HG03565 (cell line): Measurements from ENCODE around the gene ZPR1.
"Not testable (repeated sequence)": the region's sequence is repeated elsewhere in the genome, so short reads cannot be mapped to it uniquely, and the experiment has no call there.

Source experiments
- ATAC-seq: cut with Tn5 transposase; IDR thresholded peaks from one replicate; pipeline ENCODE4 v1.9.1; 2021; ENCODE audit warnings: mild to moderate bottlenecking, moderate library complexity; ENCODE audit not compliant: unreplicated experiment

ZPR1 gene

GRCh38 chr11:116762132-116762531 lies 25.7 kb downstream of the ZPR1 start:
- ATAC-seq = no peak

- ATAC-seq = not testable (repeated sequence)
Observed at GRCh38 chr11:116756044-116756443, 31.8 kb downstream of the ZPR1 start.

DNA sequence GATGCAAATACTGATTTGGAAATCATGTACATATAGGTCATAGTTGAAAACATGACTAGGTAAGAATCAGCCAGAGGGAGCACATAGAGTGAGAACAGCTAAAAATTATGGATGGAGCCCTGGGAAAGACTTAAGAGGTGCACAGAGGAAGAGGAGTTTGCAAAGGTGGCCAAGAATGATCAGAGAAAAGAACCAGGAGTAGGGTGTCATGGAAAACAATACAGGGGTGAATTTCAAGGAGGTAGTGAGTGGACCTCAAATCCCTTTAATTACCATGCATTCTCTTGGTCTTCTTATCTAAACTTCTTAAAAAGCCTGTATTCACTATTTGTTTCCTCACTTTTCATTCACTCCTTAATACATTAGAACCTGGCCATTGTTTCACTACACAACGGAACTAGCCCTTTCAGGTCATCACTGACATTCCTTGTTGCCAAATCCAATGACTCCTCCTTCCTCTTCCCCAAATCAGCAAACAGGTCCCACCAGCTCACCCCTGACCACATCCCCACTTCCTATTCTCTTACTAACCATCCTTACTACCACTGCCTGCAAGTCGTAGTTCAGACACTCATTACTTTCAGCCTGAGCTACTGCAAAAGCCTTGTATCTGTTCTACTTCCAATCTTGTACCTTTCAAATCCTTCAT lies 37.6 kb downstream of the ZPR1 start:
- ATAC-seq = no peak

GRCh38 chr11:116742104-116742503 lies 45.7 kb downstream of the ZPR1 start:
- ATAC-seq = no peak

- no peak for ATAC-seq
Observed at GRCh38 chr11:116740741-116741140, 47.1 kb downstream of the ZPR1 start.

- ATAC-seq = no peak
Observed at GRCh38 chr11:116738975-116739374, 48.8 kb downstream of the ZPR1 start.

DNA sequence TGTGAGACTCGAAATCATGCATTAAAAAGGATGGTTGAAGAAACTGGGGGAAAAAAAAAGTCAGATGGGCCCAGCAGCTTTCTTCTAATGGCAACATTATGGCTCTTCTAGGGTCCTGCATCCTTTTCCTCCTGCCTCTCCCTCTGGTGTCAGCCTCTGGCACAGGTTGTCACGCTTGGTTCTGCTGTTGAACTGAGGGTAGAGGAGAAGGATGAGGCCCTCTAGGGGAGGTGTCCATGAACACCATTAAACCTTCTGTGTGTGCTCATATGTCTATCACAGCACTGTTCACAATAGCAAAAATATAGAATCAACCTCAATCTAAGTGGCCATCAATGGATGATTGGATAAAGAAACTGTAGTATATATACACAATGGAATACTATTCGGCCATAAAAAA lies 51.1 kb downstream of the ZPR1 start:
- no peak for ATAC-seq

GRCh38 chr11:116733969-116734508 lies 53.8 kb downstream of the ZPR1 start:
- no peak for ATAC-seq

DNA sequence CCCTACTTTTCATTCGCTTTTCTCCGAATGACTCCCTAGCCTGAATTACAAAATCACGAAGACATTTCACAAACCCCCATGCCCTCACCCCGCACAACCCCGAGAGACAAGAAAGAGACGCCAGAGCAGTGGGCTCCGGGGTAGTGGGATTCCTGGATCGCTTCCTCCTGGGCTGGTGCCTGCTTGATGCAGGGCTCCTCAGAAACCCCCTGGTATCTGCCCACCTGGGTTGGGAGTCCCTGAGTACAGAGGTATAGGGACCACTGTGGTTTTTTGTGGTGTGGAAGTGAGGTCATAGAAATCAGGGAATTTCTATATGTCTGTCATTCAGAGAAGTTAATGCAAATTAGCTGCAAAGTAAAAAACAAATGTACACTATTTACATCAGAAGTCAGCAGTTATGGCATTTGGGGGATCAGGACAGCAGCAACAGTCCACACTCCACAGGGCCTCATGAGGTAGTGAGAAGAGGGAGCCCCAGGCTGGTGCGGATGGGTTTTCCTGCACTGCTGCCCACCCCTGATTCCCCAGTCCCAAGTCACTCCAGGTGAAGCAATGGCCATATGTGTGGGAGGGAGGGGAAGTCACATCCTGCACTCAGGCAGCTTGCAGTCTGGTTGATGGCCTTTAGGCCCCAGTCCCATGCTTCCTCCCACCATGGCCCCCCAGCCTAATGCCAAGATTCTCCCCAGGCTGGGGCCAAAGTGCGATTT lies 54.6 kb downstream of the ZPR1 start:
- ATAC-seq = no peak

DNA sequence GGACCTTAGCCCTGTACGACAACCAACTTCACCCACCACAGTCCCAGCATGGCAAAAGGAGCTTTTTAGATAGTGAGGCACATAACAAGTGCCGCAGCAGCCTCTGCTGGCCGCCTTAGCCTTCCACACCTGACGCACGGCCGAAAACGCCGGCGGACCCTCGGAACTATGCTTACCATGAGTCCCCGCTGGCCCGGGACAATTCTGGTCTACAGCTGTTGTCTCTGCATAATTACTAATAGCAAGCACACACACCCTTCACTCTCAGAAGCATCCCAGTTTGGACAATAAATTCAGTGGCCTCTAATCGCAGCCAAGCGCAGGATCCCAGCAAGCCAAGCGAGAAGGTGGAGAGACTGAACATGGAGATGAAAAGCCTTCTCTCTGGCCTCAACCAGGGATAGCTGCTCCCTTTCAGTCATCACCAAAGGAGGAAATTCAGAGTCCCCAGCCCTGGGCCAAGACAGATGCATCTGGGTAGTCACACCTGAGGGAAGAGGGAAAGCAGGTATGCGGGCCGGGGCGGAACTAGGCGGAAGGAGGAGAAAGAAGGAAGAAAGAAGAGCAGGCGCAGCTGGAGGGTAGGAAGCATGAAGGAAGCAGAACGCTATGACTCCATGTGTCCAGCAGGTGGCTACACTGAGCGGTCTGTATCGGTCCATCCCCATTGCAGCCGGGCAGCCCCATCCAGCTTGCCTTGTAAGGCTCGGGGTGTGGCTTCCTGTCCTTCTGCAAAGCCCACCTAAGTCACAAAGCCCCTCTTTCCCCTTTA lies 55.4 kb downstream of the ZPR1 start:
- ATAC-seq = no peak

DNA sequence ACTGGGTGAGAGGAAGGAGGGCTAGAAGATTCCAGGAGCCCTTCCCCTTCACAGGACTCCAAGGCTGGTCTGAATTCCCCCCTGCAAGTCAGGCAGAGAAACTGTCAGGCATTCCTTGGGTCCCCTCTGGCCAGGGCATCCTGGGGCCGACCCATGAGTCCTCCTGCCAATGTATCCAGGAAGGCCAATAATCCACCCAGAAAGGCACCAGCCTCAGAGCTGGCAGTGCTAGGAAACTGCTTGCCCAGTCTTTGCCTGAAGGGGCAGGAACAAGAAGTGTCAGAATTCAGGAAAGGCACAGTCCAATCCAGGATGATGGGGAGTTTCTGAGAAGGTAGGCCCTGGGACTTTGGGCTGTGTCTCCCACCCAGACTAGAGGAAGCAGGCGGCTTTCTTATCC lies 56.0 kb downstream of the ZPR1 start:
- no peak for ATAC-seq

DNA sequence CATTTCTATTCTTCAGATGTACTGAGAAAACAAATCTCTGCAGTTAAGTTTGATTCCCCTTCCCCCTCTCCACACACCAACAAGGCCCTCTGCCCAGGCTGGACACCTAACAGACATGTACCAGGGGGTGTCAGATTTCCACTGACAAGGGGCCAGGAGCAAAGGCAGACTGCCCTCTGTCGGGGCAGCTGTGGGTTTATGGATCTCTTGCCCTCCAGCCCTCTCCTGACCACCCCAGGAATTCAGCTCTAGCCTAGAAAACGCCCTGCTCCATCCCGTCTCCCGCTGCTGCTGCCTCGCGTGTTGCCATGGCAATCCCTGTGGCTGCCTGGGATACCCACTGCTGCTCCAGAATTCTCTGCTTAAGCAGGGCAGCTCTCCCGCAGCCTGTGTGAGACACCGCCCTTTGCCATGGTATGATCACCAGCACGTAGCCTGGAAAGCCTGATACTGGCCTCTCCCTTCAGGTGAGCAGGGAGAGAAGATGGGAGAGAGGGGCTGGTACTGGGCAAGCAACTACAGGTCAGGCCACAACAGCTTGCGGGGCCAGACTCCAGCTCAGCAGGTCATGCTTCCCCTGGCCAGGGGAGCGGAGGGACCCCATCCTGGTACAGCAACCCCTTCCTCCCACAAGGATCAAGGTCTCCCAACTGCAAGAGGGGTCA lies 56.6 kb downstream of the ZPR1 start:
- ATAC-seq = no peak

GRCh38 chr11:116730601-116731000 lies 57.2 kb downstream of the ZPR1 start:
- no peak for ATAC-seq

DNA sequence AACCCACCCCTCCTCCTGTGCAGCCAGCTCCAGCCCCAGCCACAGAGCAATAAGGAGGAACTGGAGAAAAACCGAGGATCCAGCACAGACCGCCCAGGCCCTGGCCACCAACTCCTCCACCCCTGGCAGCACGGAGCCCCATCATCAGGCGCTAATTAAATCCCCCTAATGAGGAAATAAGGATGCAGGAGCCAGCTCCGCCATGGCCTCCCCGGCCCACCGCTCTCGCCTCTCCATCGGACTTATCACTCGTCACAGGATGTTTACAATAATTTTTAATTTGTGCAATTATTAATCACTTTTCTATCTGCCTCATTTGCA lies 57.6 kb downstream of the ZPR1 start:
- no peak for ATAC-seq

DNA sequence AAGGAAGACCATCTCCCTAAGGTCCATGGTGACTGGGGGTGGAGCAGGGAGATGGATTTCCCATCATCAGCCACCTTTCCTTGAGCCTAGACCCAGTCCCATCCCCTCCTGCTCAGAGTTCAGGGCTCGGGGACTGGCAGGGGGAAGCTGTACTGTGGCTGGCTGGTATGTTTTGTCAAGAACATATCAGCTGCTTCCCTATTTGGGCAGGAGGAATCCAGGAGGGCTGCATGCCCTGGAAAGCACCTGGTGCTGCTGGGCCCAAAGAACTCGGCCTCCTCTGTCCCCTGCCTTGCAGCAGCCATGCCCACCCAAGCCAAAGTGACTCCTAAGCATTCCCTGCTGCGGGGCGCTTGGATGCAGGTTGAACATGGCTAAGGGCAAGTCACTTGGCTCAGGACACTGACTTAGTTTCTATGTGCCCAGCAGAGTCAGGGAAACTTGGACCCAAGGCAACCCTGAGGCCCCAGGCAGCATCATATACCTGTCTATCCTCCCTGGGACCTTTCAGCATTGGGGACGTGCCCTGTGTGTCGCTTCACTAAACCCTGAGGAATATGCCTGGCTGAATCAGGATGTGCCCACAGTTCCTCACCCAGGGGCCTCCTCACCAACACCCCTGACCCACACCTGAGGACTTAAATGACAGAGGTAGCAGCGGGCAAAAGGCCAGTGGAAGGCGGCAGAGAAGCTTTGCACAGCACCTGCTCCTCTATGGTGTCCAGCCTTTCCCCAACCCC lies 58.2 kb downstream of the ZPR1 start:
- ATAC-seq = no peak

DNA sequence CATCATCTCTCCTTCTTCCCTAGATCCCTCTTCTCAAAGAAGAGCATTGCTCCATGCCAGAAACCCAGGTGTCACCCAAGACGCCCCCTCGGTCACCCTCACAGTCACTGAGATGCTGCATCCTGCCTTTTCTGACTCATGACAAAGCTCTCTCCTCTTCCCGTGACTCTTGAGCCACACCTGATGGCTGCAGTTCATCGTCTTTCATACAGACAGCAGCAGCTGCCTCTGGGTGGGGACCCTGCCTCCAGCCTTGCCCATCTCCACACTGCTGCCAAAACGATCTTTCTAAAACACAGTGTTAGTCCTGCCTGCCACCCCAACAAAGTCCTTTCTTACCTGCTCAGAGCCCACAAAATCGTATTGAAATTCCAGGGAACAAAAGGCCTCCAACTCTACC lies 59.8 kb downstream of the ZPR1 start:
- ATAC-seq = no peak

DNA sequence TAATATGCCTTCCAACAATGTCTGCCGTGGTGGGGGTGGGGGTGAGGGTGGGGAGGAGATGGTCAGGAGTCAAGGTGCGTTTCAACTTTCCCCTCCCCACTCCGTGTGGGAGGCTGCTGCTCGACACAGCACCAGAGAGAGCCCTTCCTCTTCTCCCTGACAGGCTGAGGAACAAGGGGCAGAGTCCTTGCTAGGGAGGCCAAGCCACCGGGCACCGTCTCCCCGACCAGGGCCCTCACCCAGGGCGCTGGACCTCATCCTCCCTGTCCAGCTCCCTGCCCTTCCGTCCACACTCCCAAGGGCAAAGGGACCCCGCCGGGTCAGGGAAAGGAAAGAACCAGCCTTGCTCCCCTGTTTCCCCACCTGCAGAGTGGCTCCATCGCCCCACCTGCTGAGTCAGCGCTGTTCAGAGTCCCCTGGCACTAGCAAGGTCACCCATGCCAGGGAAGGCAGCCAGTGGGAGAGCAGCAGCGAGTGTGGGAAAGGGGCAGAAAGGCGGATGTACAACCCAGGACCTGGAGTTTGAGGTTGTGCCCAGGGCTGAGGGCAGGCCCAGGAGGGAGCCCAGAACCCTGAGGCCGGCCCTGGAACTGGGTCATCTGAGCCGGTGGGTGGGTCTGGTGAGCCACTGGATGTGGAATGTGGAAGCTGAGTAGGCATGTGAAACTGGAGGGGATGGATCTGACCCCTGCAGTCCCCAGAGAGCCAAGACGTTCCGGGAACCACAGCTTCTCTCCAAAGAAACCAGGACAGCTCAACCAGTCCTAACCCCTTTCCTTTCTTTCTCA lies 62.2 kb downstream of the ZPR1 start:
- no peak for ATAC-seq

DNA sequence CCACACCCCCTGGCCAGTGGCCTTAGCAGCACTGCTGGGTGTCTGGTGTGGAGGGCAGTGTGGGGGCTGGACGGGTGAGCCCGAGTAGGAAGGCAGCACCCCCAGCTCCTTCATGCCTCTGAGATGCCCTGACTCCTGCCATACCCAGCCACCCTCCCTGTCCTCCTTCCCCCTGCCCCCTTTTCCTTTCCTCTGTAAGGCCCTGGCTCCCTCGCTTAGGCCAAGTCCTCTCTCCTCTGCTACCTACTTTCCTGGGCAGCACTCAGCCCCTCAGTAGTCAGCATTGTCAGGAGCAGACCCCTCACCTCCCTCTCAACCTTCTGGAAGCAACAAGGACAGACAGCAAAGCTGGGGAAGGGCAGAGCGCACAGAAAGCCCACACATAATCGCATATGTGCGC lies 63.0 kb downstream of the ZPR1 start:
- no peak for ATAC-seq
